ENCODE results near the gene TAOK3. TPM values are rescaled to one million over a fixed set of nuclear protein-coding genes. Genes with fewer than 3 reads are reported as not detected.
"Not testable (repeated sequence)": the region's sequence is repeated elsewhere in the genome, so short reads cannot be mapped to it uniquely, and the experiment has no call there.

TAOK3 gene
- total and polyA plus RNA-seq, 2 donors (not counting 3 experiments of a cell fraction or from before 2014, with no cell fraction given) = 11.3 to 23.1 TPM

DNA sequence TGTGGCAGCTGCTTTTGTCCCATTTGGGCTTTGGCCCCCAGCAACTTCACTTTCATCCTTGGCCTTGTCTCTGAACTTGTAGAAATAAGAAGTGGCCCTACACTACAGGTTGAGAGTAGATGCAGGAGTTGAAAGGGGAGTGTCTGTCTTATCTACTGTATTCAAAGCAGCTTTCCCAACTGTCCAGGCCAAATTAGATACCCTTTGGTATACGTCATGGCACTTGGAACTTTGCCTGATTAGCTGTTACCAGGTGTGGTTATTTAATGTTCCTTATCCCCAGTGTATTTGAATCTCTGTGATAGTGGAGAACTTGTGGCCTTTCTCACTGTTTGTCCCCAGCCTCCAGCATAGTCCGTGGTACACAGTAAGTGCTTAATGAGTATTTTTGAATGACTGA, 37.1 kb upstream of the TAOK3 start:
- Histone ChIP-seq H3K4me3 (replicated peaks in 1 of 3; ENCODE audit: insufficient read depth in 1 of 3, low read depth in 1 of 3, low read length in 3 of 3) (no peak overlapping the region), H3K4me1 (ENCODE audit: control insufficient read depth, extremely low read depth, insufficient read depth, low read length) (no peaks in the 10 kb centered on the region), H3K36me3 (ENCODE audit: control insufficient read depth in 2 of 2, extremely low read depth in 1 of 2, insufficient read depth in 2 of 2, low read length in 2 of 2) (peaks cover 19 to 28% of the 10 kb centered on the region in 2 experiments), H3K9me1 (replicated peaks; ENCODE audit: control insufficient read depth, extremely low read depth, insufficient read depth, low read length) (no peaks in the 10 kb centered on the region), H2AFZ (ENCODE audit: low read depth, low read length) (no peak overlapping the region), H3K27me3 (ENCODE audit: control insufficient read depth in 2 of 2, insufficient read depth in 2 of 2, low read length in 2 of 2) (no peaks in the 10 kb centered on the region), H3K4me2 (ENCODE audit: insufficient read depth, low read length) (no peak overlapping the region), H4K20me1 (replicated peaks; ENCODE audit: control insufficient read depth, extremely low read depth, insufficient read depth, low read length) (no peaks in the 10 kb centered on the region), H3K79me2 (ENCODE audit: control insufficient read depth, insufficient read depth, low read length) (no peaks in the 10 kb centered on the region), H3K9ac (replicated peaks; ENCODE audit: extremely low read depth, insufficient read depth, low read length) (no peak overlapping the region), H3K27ac (ENCODE audit: insufficient read depth, low read depth, low read length) (no peak overlapping the region), H3K9me3 (replicated peaks; ENCODE audit: control insufficient read depth, insufficient read depth, low read length) (no peaks in the 10 kb centered on the region)
- CTCF ChIA-PET = interaction anchor here (1.3 kb wide), 1 partner anchor 627 kb away, joined by 4 read pairs; no protein-coding TSS in a partner anchor
- no TSS peak for BruUV-seq (replicated peaks)
- intact Hi-C loops (cut with micrococcal nuclease) (loop anchor here (5.0 to 10.0 kb wide), 2 partner anchors 767 to 1255 kb away; partner anchors contain the start of genes HSPB8 and PRKAB1), dilution Hi-C loops (cut with MboI; ENCODE audit: extremely low pct_ligation_motif_present, low sequenced_read_pairs) (no loop called here)
- POLR2A ChIA-PET = no interaction called here
- DNase-seq (ENCODE audit: low read depth, low spot score) (no peak), FAIRE-seq (no peak)
- no peak for TF ChIP-seq EZH2 (IDR thresholded peaks at IDR 0.05; ENCODE audit: borderline replicate concordance, low read depth, low read length, severe bottlenecking)
- no peak for TF ChIP-seq MYC (IDR thresholded peaks at IDR 0.05; ENCODE audit: low read depth, low read length)
- no peak for TF ChIP-seq POLR2A (IDR thresholded peaks at IDR 0.05; ENCODE audit: low read depth, low read length)
- TF ChIP-seq, protein P1, sequence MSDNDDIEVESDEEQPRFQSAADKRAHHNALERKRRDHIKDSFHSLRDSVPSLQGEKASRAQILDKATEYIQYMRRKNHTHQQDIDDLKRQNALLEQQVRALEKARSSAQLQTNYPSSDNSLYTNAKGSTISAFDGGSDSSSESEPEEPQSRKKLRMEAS (IDR thresholded peaks at IDR 0.05; ENCODE audit: insufficient read depth, insufficient read length) = no peak
- TF ChIP-seq, protein P2, sequence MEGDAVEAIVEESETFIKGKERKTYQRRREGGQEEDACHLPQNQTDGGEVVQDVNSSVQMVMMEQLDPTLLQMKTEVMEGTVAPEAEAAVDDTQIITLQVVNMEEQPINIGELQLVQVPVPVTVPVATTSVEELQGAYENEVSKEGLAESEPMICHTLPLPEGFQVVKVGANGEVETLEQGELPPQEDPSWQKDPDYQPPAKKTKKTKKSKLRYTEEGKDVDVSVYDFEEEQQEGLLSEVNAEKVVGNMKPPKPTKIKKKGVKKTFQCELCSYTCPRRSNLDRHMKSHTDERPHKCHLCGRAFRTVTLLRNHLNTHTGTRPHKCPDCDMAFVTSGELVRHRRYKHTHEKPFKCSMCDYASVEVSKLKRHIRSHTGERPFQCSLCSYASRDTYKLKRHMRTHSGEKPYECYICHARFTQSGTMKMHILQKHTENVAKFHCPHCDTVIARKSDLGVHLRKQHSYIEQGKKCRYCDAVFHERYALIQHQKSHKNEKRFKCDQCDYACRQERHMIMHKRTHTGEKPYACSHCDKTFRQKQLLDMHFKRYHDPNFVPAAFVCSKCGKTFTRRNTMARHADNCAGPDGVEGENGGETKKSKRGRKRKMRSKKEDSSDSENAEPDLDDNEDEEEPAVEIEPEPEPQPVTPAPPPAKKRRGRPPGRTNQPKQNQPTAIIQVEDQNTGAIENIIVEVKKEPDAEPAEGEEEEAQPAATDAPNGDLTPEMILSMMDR (IDR thresholded peaks at IDR 0.05; ENCODE audit: extremely low read depth in 1 of 2, insufficient read depth in 1 of 2, low read depth in 1 of 2, low read length in 2 of 2) = no peak
- TF ChIP-seq JUN (IDR thresholded peaks at IDR 0.05; ENCODE audit: borderline replicate concordance, insufficient read depth, insufficient read length, low read depth) = no peak
- TF ChIP-seq GATA2 (IDR thresholded peaks at IDR 0.05; ENCODE audit: insufficient read depth, insufficient read length, low read depth, low read length) = no peak
- TF ChIP-seq FOS (IDR thresholded peaks at IDR 0.05; ENCODE audit: borderline replicate concordance, insufficient read depth, low read length) = no peak
- no peak for TF ChIP-seq POLR2AphosphoS5 (IDR thresholded peaks at IDR 0.05; ENCODE audit: insufficient read depth, low read depth, low read length)

DNA sequence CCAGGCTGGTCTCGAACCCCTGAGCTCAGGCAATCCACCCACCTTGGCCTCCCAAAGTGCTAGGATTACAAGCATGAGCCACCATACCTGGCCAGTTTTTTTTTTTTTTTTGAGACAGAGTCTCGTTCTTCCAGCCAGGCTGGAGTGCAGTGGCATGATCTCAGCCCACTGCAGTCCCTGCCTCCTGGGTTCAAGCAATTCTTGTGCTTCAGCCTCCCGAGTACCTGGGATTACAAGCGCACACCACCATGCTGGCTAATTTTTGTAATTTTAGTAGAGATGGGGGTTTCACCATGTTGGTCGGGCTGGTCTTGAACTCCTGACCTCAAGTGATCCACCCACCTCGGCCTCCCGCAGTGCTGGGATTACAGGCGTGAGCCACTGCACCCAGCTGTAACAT, 35.5 kb upstream of the TAOK3 start:
- intact Hi-C loops (cut with micrococcal nuclease) = loop anchor here (5.0 to 10.0 kb wide), 2 partner anchors 769 to 1257 kb away; partner anchors contain the start of genes HSPB8 and PRKAB1
- H3K9me3 ChIP-seq (replicated peaks; ENCODE audit: control insufficient read depth, insufficient read depth, low read length); DNase-seq (ENCODE audit: low read depth, low spot score); POLR2A ChIA-PET; H3K27me3 ChIP-seq (ENCODE audit: control insufficient read depth in 2 of 2, insufficient read depth in 2 of 2, low read length in 2 of 2); H3K27ac ChIP-seq (ENCODE audit: insufficient read depth, low read depth, low read length); H3K4me1 ChIP-seq (ENCODE audit: control insufficient read depth, extremely low read depth, insufficient read depth, low read length); BruUV-seq (replicated peaks); H4K20me1 ChIP-seq (replicated peaks; ENCODE audit: control insufficient read depth, extremely low read depth, insufficient read depth, low read length); H3K79me2 ChIP-seq (ENCODE audit: control insufficient read depth, insufficient read depth, low read length); H3K4me2 ChIP-seq (ENCODE audit: insufficient read depth, low read length); FAIRE-seq; H3K9me1 ChIP-seq (replicated peaks; ENCODE audit: control insufficient read depth, extremely low read depth, insufficient read depth, low read length); CTCF ChIA-PET; H2AFZ ChIP-seq (ENCODE audit: low read depth, low read length); H3K4me3 ChIP-seq (replicated peaks in 1 of 3; ENCODE audit: insufficient read depth in 1 of 3, low read depth in 1 of 3, low read length in 3 of 3); dilution Hi-C loops (cut with MboI; ENCODE audit: extremely low pct_ligation_motif_present, low sequenced_read_pairs); H3K9ac ChIP-seq (replicated peaks; ENCODE audit: extremely low read depth, insufficient read depth, low read length): not testable (repeated sequence)
- H3K36me3 ChIP-seq (ENCODE audit: control insufficient read depth in 2 of 2, extremely low read depth in 1 of 2, insufficient read depth in 2 of 2, low read length in 2 of 2) = peaks cover 20 to 26% of the 10 kb centered on the region in 2 experiments

All from endothelial cell of umbilical vein (primary cell).